Cerebellar nuclear complex (tissue), 1 donor: Measurements from ENCODE around the gene ADAMTS1.

ENCODE experiments used
- DNase-seq, 2 experiments: peaks; one replicate each; lab custom pipeline; 2025; lab: John Stamatoyannopoulos, UW

The ADAMTS1 gene

DNA sequence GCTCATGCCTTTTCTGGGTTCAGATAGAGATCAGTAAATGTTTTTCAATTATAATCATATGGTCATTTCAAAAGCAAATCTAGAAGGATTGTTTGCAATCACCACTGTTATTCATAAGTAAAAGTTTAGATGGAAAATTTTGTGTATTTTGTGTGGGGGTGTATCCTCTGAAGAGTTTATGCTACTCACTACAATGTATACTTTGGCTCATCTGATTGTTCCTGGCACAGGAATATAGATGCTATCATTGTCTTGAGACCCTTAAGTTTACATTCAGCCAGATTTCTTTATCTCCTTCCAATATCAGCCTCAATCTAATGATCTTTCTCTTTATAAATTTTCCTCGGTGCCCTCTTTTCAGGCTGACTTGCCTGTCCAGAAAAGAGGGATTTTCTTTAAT is 33.0 kb downstream of the ADAMTS1 start:
- no peak for DNase-seq

DNA sequence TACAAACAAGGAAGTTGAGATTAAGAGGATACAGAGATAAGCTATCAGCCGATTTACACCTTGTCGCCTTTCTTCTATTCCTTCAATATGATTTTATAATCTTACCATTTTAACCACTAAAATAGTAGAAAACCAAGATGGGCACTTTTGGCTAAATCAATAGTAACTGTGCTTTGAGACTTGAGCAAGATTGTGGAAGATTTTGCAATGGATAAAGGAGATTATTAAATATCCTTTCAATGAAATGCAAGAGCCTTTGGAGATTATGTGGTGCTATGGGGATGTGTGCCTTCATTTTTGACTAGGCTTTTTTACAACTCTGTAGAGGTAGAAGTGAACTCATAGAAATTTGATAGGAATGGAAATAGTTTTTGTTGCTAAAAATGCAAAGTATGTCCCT is 33.7 kb downstream of the ADAMTS1 start:
- no peak for DNase-seq

DNA sequence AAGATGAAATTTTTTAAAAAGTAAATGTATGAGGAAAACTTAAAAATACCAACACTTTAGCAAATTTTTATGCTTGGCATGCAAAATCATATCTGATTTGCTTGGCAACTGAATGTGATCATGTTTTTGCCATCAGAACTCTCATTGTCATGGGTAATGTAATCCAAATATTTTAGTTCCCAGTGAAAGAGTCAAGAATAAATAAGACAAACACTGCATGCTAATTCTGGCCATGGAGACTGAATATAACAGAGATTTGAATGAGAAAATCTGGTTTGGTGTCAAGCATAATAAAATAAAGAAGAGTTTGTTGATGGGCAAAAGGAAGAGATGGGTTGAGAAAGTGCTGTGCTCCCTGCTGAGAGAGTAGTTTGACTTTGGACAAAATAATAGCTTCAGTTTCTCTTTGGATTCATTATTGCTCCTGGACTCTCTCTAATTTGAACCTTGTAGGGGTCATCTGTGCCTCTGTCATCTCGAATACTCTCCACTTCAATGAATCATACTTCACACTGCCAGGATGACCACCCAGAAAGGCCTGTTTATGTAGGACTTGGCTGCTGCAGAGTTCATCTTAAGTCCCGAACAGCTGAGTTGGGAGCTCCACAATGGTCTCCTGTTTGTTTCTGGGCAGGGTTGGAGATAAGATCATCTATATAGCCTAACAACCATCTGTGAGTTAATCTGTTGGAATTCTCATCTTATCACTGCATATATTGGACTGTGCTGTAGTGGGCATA is 34.4 kb downstream of the ADAMTS1 start:
- DNase-seq = no peak

DNA sequence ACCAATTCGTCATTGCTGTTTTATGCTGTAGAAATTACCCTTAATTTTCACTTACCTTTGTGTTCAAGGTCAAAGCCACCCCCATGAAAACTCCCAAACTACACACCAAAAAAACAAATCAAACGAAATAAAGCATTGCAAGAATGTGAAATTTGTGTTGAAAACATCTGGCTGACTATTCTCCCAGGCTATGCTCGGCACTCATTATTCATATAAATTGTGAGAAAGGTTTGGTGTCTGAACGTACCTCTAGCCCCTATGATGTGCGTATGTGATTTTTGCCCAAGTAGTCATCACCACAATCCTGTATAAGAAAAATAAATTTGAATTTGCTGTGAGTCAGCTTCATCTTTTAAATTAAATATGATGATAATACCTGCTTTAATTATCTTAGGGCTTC is 34.9 kb downstream of the ADAMTS1 start:
- DNase-seq = no peak

DNA sequence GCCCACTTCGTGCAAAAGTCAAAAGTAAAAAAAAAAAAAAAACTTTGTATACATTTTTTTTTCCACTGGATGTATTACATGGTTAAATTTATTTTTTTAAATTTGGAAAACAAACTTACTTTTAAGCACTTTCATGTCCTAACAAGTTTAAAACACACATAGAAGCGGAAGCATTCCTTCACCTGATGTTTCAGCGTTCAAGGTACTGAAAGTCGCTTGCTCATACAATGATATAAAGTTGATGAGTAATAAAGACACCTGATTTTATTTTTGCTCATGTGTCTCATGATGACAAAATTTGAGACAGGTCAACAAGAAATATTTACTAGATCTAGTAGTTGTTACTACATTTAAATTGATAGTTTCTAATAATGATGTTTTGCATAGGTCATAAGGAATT is 35.5 kb downstream of the ADAMTS1 start:
- DNase-seq = no peak

DNA sequence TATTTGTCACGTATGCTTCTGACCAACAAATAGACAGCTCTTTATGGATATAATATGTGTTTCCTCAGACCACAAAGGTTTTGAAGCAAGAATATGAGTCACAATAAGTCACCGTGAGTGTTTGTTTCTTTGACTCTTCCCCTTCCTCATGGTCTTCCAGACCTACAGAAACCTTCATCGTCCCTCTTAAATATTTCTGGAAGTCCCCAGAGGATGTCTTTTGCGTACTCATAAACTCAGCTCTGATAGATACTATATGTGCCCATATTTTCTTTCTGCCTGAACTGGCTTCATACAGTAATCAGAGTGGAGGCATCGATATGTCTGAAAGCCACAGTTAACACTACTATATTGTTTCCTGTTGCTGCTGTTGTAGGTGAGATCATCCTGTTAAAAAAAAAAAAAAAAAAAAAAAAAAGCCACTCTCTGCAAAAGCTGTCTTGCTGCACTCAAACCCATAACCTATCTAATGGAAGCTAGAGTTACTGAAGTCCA is 38.4 kb downstream of the ADAMTS1 start:
- no peak for DNase-seq

DNA sequence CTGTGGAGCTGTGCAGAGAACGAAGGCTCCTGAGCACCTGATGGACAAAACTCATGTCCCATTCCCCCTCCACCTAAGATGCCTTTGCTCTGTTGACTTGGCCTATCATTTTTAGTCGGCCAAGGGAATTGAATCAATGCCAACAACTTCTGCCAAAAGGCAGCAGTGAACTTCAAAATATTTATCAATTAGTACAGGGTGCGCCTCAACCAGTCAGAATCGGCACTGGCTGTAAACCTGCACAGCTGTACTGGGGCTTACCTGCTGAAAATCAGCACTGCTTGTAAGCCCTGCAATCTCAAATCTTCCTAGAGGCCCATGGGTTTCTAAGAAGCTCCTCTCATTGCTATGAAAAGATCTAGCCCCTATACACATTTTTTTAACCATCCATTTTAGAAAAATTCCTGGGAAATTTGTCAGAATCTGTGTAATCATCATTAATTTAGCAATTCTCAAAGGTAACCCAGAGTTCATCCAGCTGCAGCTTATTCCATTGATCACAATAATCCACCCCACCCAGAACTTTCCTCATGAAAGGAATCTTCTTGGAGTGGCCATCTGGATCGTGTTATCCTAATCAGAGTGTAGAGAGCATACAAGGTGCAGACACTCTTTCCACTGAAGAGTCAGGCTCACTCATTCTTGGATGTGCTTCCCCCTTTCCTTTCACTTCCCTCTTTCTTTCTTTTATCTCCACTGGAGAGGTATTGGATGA is 40.2 kb downstream of the ADAMTS1 start:
- DNase-seq = no peak

DNA sequence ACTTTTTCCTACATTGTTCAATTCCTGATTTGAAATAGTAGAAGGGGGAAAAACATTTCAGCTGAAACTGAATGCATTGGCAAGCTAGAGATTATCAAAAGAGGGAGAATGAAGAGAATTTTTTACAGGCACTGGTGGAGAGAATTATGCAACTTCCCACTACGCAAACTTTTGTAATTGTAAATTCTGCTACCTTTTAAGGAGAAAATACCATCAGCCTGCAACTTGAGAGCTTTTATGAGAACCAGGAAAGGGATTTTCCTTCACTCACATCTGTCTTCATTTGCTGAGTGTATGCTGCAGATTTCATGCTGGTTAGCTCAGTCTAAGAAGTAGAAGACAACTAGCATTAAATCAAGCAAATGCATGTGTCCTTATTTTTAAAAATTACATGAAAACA is 43.7 kb downstream of the ADAMTS1 start:
- DNase-seq = no peak

DNA sequence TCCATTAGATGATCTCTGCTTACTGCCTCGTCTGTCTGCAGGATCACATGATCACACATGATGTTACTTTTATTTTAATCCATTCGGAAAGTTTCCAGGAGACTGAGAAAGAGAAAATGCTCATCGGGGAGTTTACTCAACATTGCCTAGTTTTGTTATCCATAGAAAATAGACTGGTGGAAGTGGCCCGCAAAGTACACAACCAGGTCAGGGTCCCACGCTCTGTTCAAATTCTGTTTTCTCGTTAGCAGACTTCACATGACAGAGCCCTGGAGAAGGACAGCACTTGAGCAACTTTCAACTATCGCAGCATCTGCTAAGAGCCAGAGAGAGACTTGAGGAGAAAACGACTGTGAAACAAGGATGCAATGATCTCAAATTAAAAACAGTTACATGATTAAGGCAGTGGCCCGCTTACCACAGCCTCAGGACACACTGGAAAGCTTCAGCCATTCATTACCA is 44.2 kb downstream of the ADAMTS1 start:
- no peak for DNase-seq

DNA sequence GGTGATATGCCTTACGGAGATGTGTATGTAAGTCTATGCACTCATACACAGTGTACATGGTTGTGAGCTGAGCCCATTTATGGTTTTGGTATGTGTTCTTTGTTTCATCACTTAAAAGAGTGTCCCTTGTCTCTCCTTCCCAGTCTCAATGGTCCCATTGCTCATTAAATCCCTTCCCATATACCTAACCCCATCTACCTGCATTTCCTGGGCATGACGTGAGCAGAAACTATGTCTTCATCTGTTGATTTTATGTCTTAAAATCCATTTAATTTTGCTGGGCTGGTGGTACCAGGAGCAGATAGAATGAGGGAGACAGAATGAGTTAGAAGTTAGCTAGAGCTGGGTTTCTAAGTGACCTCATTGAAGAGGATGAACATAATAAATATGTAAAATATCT is 44.8 kb downstream of the ADAMTS1 start:
- DNase-seq = no peak

DNA sequence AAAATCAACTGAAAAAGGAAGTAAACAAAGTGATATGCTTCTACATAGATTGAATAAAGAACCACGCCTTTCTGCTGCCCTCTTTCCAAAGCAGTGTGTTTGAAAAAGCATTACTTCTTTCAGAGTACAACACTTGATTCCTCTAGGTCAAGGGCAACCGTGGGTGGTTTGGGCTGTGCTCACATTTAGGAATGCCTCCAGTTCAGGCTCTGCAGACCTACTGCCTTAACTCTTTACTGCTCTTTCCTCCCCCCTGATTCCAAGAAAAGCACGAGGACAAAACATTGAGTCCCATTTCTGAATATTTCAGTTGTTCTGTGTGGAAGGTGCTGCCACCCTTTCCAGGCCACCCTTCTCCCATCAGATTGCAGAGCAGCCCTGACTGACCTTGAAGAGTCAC is 45.2 kb downstream of the ADAMTS1 start:
- DNase-seq = no peak

DNA sequence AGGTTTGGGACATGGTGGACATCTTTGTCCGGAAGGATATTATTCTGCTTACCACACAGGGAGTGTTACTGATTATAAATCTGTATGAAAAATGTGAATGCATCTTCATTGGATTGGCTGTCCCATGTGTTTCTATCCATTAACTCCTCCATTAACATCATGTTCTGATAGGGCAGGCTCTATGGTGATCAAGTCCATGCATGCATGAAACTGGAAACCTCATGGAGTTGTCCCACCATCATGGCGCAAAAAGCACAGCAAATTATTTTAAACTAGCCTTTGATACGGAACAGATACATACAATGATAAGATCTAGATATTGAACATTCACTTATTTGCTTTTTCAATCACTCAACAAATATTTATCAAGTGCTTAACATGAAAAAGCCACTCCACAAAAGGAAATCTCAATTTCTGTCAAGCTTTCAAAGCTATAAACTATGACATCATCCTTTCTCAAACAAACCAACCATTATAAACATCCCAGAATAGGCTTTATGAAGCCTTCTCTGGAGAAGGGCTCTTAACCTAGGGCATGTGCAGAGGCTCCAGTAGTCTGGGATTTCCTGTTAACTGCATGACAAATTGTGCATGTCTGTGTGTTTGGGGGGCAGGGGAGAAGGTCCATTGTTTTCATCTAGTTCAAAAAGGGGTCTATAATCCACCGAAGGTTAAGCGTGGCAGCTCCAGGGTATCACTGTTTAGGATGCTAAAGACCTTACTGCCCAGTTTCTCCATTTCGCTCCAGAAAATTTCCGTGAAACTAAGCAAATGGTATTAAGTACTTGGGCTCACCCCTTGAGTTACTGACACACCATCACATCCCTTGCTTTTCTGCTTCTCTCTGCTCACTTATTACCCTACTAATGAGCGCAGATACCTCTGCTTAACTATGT is 46.1 kb downstream of the ADAMTS1 start:
- no peak for DNase-seq

DNA sequence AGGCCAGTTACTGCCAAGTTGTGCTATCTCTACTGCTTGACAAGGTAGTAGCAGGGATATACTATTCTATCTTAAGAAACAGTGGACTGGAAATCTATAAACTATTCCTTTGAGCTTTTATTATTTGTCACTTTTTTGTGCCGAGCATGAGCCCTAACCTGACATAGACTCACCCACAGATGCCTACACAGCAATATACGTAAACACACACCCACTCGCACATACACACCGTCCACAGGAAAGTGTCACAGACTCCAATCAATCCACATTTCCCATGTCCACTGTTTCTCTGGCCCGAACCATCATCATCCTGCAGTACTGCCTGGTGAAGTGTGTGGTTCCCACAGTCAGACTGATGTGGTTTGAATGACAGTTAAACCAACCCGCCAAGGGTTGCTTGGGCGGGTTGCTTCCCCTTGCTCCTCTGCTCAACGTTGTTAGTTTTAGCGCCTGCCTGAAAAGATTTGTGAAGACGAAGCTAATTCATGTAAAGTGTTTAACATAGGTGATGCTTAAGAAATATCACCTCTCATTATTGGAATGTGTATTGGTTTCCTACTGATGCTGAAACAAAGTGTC is 47.2 kb downstream of the ADAMTS1 start:
- no peak for DNase-seq

DNA sequence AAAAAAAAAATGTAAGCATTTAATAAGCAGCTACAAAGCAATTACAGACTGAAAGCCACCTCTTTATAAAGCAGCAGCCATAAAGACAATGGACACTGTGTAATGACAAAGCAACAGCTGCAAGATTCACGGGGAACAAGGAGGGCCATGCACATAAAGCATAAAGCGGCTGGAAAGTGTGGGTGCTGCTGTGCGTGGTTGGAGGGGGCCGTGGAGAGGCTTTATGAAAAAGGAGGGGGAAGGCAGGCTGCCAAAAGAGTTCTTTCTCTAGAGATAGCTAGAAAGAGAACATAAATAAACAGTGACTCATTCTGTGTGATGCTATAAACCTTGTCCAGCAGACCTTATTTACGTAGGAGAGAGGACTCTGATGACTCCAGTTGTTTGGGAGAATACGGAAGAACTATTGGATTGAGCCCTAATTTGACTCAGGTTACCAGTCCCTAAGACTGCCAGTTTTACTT is 49.3 kb downstream of the ADAMTS1 start:
- no peak for DNase-seq

DNA sequence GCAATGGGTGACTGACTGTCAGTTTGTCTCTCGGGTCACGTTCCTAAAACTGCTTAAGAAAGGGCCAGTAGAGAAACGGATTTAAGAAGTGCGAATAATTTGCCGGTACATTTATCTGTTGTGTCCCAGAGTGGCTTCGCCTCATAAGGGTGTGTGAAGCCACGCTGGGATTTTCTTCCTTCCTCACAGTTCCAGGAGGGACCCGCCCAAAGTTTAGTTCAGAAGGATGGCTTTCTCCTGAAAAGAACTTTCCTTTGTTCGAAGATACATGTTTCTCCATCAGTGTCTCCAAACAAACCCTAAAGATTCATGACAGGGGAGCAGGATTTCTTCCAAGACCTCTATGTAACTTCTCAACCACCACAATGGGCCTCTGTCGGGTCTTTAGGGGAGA is 49.8 kb downstream of the ADAMTS1 start:
- no peak for DNase-seq

DNA sequence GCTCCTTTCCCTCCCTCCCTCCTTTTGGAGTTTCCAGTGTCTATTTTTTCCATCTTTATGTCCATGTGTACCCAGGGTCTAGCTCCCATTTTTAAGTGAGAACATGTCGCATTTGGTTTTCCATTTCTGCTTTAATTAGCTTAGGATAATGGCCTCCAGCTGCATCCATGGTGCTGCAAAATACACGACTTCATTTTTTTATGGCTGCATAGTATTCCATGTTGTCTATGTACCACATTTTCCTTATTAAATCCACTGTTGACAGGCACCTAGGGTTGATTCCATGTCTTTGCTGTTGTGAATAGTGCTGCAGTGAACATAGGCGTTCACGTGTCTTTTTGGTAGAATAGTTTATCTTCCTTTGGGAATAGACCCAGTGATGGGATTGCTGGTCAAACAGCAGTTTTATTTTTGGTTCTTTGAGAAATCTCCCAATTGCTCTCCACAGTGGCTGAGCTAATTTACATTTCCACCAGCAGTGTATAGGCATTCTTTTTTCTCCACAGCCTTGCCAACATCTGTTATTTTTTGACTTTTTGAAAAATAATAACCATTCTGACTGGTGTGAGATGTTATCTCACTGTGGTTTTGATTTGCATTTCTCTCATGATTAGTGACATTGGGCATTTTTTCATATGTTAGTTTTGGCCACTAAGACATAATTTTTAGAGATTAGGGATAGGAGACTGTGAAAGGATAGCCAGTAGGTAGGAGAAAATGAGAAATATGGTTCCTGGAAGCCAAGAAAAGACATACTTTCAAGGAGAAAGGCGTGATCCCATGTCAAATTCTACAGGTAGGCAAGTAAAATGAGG is 50.4 kb downstream of the ADAMTS1 start:
- DNase-seq = no peak

DNA sequence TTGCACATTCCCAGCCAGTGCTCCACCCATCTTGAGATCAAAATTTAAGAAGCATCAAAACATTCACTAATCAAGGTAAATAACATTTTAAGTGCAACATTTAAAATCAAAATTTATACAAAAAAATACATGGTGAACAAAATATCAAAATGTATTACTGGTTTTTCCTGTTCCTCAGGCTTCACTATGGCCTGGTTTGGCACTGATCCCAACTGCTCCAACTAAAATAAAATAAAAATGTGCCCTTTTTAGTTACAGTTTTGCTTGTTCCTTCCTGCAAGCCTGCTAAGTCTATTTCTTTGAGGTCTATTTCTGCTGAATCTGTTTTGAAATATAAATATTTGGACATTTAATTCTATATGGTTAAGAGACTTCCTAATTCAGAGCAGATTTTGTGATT is 54.9 kb downstream of the ADAMTS1 start:
- DNase-seq = no peak

DNA sequence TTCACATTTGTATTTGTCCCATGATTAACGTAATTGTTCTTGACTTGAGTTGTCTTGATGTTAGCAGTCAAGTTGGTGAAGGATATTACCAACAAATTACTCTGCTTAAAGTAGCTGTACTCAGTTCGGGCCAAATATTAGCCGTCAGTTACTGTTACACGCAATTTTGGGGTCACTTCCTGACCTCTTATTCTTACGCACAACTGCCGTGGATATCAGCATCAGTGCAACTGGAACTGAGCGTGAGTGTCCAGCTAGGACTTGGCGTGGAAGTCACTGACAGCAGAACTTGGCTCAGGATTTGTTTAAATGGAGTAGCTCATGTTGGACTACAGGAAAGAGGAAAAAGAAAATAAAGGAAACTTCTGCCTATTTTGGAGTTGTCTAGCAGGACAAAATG is 56.4 kb downstream of the ADAMTS1 start:
- DNase-seq = no peak
